Measurements from ENCODE around the gene FGD3.

FGD3 gene

DNA sequence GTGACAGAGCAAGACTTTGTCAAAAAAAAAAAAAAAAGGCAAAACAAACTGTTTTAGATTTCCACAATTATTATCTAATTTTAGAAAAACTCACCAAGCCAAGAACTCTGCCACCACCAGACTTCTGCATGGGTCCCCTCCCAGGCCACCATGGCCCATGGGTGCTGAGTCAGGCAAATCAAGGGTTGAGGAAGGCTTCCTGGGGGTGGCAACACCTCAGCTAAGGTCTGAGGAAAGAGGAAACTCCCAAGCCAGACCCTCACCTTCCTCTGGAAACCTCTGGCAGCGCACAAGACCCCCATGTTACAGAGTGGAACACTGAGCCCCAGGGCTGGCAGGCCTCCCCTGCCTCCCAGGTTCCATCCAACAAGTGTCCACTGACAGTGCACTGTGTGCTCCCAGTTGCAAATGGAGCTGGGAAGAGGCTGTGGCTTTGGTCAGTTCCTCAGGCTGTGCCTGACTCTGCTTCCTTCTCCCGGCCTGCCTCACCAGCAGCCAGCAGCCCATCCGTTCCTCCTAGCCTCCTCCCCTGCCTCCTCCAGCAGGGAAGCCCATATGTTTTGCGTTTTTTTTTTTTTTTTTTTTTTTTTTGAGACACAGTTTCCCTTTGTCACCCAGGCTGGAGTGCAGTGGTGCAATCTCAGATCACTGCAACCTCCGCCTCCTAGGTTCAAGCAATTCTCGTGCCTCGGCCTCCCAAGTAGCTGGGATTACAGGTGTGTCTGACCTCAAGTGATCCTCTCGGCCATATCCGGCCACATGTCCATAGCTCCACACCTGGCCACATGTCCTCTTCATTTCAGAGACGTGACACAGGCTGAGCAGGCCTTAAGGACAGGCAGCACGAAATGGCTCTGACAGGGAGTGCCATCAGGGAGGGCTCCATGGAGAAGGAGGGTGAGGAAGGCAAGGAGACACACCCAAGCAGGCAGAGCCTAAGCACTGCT is 107.7 kb downstream of the FGD3 start:
- TF ChIP-seq, protein P1, sequence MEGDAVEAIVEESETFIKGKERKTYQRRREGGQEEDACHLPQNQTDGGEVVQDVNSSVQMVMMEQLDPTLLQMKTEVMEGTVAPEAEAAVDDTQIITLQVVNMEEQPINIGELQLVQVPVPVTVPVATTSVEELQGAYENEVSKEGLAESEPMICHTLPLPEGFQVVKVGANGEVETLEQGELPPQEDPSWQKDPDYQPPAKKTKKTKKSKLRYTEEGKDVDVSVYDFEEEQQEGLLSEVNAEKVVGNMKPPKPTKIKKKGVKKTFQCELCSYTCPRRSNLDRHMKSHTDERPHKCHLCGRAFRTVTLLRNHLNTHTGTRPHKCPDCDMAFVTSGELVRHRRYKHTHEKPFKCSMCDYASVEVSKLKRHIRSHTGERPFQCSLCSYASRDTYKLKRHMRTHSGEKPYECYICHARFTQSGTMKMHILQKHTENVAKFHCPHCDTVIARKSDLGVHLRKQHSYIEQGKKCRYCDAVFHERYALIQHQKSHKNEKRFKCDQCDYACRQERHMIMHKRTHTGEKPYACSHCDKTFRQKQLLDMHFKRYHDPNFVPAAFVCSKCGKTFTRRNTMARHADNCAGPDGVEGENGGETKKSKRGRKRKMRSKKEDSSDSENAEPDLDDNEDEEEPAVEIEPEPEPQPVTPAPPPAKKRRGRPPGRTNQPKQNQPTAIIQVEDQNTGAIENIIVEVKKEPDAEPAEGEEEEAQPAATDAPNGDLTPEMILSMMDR (IDR thresholded peaks at IDR 0.05; ENCODE audit: borderline replicate concordance, control extremely low read depth, extremely low read depth, insufficient read depth, missing control alignments) = no peak
- no peak for DNase-seq (ENCODE audit: low spot score)
- in situ Hi-C loops (cut with MboI; ENCODE audit: low sequenced_read_pairs, unreplicated experiment) = no loop called here

DNA sequence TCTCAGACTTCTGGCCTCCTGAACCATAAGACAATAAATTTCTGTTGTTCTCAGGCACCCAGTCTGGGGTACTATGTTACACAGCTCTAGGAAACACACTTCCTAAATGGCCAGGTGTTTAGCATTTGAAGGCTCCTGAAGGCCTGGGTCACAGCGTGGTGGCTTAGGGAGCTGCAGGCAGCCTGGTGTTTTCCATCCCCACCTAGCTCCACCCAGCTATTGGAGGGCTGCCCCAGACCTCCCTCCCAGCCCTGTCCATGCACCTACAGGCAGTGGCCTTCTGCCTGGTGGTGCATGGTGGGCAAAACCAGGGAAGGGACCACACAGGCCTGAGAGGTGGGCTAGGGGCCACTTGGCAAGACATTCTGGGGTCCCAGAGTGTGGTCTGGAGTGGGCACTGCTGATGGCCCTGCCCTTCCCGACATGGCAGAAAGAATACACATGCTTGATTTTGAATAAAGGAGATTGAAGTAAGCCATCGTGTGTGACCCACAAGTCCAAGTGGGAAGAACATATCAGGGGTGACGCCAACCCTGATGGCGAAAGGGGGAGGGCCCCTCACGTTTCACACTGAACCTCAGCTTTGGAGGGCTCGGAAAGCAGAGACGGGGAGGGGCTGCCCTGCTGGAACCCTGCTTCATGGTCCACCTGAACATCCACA is 109.8 kb downstream of the FGD3 start:
- TF ChIP-seq, protein P1 (IDR thresholded peaks at IDR 0.05; ENCODE audit: borderline replicate concordance, control extremely low read depth, extremely low read depth, insufficient read depth, missing control alignments) = no peak
- no peak for DNase-seq (ENCODE audit: low spot score)
- in situ Hi-C loops (cut with MboI; ENCODE audit: low sequenced_read_pairs, unreplicated experiment) = no loop called here

DNA sequence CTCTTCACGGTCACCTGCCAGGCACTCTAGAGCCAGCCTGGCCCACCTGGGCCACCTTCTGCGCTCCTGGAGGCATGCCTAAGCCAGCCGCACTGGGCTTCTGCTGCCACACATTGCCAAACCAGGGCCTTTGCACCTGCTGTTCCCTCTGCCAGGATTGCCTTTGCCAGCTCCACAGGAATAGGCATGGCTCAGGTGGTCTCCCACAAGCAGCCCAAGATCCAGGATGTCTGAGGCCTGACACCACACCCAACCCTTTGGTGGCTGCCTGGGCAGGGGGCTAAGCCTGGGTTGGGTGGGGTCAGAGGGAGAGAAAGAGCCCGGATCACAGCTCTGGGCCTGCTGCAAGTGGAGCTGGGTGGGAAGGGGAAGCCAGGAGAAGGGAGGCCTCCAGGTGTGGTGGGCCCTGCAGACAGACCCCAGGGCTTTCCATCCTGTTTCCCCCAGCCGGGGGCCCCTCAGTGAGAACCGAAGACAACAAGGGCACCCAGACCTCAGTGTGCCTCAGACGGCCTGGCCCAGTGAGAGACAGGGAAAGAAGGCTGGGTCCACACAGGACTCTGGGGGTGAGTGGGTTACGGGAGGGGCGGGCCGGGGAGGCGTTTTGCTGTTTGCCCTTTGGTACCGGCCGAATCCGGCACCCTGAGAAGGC is 110.5 kb downstream of the FGD3 start:
- in situ Hi-C loops (cut with MboI; ENCODE audit: low sequenced_read_pairs, unreplicated experiment) = no loop called here
- DNase-seq (ENCODE audit: low spot score) = no peak
- TF ChIP-seq, protein P1 (IDR thresholded peaks at IDR 0.05; ENCODE audit: borderline replicate concordance, control extremely low read depth, extremely low read depth, insufficient read depth, missing control alignments) = no peak

DNA sequence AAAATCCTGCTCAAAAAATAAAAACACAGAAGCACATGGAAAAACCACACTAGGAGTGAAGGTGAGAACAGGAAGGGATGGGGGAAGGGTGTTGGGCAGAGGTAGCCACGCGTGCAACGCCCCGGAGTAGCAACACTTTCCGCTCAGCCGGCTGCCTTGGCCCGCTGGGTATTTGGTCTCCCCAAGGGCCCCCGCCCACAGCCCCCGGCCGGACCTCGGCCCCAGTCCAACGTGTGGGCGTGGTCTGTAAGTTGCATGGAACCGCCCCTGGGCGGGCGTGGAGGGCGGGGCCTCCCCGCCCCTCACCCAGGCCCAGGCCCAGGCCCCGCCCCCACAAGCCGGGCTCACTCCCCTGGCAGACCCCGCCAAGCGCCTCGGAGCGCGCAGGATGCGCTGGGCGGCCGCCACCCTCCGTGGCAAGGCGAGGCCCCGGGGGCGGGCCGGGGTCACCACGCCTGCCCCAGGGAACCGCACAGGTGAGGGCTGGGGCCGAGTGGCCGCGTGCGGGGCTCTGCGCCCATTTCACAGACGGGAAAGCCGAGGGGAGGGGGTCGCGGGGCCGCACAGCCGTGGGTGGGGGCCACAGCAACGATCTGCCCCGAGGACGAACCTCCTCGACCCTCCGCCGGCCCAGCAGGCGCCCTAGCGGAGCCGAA is 111.2 kb downstream of the FGD3 start, which contains the start of gene SUSD3:
TSS of gene SUSD3 (plus strand) at position 347 of the 656 bp plus-strand sequence. CDS start at position 389, 42 bp downstream.
- in situ Hi-C loops (cut with MboI; ENCODE audit: low sequenced_read_pairs, unreplicated experiment) = no loop called here
- peak; percentile 95 for DNase-seq (ENCODE audit: low spot score)
- TF ChIP-seq, protein P1 (IDR thresholded peaks at IDR 0.05; ENCODE audit: borderline replicate concordance, control extremely low read depth, extremely low read depth, insufficient read depth, missing control alignments) = no peak

DNA sequence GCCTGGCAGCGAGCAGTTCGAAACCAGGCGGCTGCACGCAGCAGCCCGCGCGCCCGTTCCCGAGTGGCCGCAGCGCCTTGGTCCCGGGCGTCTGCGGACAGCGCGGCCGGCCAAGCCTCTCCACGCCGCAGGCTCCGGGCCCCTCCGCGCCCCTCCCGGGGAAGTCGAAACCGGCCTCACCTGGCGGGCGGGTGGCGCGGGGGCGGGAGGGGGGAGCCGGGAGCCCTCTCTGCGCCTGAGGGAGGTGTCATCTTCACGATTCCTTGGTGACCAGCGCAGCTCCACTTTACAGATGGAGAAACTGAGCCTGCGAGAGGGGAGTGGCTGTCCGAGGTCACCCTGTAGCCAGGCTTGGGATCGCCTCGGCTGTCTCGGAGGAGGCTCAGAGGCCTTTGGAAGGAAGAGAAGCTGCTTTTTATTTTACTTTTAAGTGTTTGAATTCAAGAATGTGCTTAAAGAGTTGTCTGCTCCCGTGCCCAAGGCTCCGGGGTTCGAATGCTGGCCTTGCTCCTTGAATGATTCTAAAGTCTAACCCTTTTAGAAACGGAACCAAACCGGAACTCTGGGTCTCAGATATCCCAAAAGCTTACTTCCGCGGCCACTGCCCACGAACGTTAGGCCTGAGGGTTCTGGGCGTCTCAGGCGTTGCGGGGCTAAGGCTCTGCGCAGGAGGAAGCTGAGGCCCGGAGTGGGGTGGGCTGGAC is 111.8 kb downstream of the FGD3 start:
- in situ Hi-C loops (cut with MboI; ENCODE audit: low sequenced_read_pairs, unreplicated experiment) = no loop called here
- TF ChIP-seq, protein P1 (IDR thresholded peaks at IDR 0.05; ENCODE audit: borderline replicate concordance, control extremely low read depth, extremely low read depth, insufficient read depth, missing control alignments) = no peak
- no peak for DNase-seq (ENCODE audit: low spot score)

Measured in GM13976 (cell line).